Stimulated activated CD4-positive, alpha-beta T cell treated with anti-CD3 and anti-CD28 coated beads, TNF-alpha, amount 100 ng/mL, for 4 hours (primary cell): ENCODE measurements around the gene ARHGAP42.
"Not testable (repeated sequence)": the region's sequence is repeated elsewhere in the genome, so short reads cannot be mapped to it uniquely, and the experiment has no call there.

Source experiments
- DNase-seq, 3 experiments: peaks; one replicate each; pipeline ENCODE4 v3.0.0-alpha.2; 2020; ENCODE audit warnings: low read depth in 3 of 3

ARHGAP42 gene

GRCh38 chr11:100965346-100965745 is 278.3 kb downstream of the ARHGAP42 start:
- DNase-seq, result no peak

DNA sequence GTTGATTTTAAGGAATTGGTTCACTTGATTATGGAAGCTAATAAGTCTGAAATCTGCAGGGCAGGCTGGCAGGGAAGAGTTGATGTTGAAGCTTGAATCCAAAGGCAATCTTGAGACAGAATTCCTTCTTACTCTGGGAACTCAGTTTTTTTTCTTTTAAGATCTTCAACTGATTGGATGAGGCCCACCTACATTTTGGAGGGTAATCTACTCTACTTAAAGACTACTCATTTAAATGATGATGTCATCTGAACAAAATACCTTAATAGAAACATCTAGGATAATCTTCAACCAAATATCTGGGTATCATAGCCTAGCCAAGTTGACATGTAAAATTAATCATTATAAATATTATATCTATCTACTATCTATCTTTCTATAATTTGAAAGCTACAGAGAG is 279.3 kb downstream of the ARHGAP42 start:
- DNase-seq, result no peak

DNA sequence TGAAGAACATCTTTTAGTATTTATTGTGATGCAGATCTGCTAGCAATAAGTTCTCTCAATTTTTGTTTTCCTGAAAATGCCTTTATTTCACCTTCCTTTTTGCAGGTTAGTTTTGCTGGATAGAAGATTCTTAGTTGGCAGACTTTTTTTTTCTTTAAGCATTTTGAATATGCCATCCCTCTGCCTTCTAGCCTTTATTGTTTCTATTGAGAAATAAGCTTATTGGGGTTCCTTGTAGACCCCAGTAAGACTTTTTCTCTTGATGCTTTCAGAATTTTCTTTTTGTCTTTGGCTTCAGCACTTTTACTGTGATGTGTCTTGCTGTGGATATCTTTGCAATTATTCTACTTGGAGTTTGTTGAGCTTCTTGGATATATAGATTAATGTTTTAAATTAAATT is 281.9 kb downstream of the ARHGAP42 start:
- no peak for DNase-seq

- DNase-seq, result no peak
These were observed 283.4 kb downstream of the ARHGAP42 start for GRCh38 chr11:100970283-100971164.

DNA sequence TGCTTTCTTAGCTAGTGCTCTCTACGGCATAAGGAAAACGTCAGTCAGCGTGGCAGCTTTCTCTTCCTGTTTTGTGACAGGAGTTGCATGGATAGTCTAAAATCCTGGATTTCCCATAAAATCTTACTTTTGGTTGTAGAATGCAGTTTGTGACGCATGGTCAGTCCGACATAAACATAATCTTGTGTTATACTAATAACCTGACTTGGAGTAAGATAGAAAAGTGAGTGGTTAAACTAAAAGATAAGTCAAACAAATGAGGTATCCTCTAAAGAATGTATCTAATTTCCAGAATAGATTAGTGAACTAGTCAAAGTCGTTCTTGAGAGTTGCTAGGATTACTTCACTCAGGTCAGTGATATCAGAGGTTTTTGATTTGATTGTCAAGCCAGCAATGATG is 285.0 kb downstream of the ARHGAP42 start:
- no peak for DNase-seq

DNA sequence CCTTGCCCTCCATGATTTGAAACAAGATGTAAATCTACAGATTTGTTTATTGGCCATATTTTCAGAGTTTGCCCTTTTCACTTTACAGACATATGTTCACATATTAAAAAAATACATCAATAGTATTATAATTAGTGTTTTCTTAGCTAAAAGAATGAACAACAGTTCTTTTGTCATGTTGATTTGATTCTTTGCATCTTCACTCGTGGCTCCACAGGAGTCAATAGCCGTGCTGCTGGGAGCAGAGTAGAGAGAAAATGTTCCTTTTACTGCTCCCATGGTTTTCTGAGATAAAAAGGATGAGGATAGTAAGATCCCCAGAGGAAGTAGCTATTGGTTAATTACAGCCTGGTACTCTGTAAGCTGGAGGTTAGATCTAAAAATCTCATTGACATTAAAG is 291.4 kb downstream of the ARHGAP42 start:
- DNase-seq, result no peak

DNA sequence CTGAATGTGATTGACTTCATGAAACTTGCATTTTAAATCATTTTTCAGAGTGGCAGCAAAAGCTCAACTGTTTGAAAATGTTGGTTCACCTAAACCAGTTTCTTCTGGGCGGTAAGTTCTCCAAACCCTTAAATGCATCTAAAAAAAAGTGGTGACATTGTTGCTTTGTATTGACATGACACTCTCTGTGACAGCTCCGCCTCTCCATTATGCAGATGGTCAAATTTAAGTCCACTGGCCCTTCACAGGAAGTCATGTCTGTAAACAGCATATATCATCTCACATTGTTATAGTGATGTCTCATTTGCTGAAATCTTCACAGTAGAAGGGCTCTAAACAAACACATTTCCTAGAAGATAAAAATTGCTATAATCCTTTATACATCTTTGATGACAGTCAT is 291.9 kb downstream of the ARHGAP42 start:
- DNase-seq, result no peak

DNA sequence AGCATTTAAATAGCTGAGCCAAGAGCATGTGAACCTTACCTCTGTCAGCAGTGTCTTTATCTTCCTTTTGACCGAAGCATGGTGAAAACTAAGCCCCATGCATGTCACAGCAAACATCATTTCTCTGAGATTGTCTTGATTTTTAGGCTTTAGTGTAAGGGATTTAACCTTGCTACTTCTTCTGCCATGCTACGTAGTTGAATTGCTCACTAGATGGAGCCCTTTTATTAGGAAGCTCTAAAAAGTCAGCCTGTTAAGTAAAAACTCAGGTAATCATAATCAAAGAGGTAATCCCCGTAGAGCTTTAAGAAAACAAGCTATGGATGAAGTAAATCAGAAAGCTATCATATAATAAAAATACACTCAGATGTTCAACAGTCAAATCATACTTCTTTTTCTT is 293.1 kb downstream of the ARHGAP42 start:
- no peak for DNase-seq

GRCh38 chr11:100981196-100981824 is 294.2 kb downstream of the ARHGAP42 start:
- no peak for DNase-seq

DNA sequence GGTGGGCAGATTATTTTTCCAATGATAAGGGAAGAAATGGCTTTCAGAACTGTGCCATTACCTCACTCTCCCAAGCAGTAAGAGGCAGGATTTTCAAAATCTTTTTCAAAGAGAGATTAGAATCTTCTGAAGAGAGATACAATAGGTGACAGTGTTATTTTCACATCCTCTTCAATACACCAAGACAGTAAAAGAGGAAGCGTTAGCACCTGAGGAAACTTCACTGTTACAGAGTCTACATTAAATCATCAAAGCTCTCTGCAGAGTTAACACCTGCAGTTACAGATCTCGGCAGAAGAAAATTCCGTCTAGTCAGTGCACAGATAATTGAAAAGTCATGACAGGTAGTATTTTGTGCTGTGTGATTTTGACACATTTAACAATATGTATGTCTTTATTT is 297.6 kb downstream of the ARHGAP42 start:
- DNase-seq, result no peak

DNA sequence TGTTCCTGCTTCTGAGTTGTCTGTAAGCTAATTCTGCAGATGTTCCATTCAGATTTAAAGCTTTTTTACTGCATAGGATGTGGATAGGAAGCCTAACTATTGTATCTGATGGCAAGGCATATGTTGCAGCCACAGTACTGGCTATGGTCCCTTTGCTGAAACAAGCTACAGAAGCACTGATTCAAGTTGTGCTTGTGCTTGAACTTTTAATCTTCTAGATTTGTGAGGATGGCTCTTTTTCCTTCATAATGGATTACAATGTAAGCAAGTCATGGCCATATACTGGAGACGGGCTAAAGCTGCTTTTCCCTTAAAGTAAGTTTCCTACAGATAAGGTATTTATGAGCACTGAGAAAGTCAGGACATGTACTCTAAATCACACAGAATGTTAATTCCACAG is 303.8 kb downstream of the ARHGAP42 start:
- no peak for DNase-seq

GRCh38 chr11:100991541-100991940 is 304.5 kb downstream of the ARHGAP42 start:
- no peak for DNase-seq

GRCh38 chr11:100994966-100995365 is 307.9 kb downstream of the ARHGAP42 start:
- DNase-seq, result no peak

- DNase-seq, result no peak
These were observed 312.7 kb downstream of the ARHGAP42 start for GRCh38 chr11:100999756-101000155.

DNA sequence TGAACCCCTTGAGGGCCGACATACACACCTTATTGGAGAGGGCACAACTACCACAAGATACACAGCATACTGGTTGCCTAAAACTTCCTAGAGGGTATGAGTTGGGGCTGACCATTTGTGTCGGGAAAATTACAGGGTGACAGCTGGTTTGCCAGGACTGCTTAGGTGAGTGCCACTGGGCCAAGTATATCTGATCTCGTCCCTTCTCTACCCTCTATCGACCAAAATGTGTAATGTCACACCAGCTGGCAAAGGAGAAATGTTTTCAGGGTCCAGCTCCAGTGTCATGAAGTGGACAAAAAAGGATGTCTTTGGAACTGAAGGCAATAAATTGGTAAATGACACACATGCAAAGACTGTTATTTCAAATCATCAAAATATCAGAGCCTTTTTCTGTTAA is 316.4 kb downstream of the ARHGAP42 start:
- DNase-seq, result no peak

GRCh38 chr11:101008961-101009689 is 322.0 kb downstream of the ARHGAP42 start:
- no peak for DNase-seq

DNA sequence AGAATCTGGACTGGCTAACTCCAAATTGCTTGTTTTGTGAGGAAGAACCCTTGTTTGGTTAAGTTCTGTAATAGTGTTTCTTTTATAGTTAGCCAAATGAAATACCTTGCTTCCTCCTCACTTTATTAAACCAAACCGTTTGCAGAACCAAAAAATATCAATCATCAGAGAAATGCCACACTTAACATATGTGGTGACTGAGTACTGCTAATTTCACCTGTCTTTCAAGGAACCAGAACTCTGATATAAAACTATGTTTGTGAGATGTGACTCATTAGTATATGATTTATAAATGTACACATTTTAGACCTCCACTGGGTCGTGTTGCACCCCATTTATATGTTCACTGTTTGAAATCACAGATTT is 322.6 kb downstream of the ARHGAP42 start:
- no peak for DNase-seq

GRCh38 chr11:101010899-101011298 is 323.8 kb downstream of the ARHGAP42 start:
- DNase-seq, result no peak

DNA sequence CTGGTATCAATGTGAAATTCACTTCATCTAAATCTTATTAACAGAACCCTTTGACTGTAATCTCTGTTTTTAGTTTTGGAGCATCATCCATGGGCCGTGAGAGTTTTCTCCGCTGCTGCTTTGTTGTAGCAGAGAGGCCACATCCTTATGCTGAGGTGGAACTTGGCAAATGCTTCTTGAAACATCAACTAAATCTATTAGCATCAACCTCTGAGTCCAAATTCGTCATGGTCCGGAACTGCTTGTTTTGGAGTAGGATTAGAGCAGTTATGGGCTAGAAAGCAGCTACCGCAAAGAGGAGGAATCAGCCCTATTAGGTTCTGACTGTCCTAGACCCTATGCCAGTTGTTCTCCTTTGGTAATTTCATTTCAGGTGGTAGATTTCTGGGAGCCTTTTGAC is 324.8 kb downstream of the ARHGAP42 start:
- DNase-seq, result no peak

- DNase-seq, result not testable (repeated sequence)
These were observed 326.6 kb downstream of the ARHGAP42 start for GRCh38 chr11:101013702-101014101.

DNA sequence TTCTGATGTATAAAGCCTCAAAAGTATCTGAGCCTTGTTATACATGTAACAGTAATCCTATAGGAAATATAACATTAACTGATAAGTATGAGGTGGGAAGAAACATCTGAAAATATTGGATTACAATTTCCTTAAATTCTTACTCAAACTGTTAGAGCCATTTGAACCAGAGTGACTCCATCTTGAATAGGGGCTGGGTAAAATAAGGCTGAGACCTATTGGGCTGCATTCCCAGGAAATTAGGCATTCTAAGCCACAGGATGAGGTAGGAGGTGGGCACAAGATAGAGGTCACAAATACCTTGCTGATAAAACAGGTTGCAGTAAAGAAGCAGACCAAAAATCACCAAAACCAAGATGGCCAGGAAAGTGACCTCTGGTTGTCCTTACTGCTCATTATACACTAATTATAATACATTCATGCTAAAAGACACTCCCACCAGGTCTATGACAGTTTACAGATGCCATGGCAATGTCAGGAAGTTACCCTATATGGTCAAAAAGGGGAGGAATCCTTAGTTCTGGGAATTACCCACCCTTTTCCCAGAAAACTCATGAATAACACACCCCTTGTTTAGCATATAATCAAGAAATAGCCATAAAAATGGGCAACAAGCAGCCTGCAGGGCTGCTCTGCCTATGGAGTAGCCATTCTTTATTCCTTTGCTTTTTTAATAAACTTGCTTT is 327.7 kb downstream of the ARHGAP42 start:
- no peak for DNase-seq

DNA sequence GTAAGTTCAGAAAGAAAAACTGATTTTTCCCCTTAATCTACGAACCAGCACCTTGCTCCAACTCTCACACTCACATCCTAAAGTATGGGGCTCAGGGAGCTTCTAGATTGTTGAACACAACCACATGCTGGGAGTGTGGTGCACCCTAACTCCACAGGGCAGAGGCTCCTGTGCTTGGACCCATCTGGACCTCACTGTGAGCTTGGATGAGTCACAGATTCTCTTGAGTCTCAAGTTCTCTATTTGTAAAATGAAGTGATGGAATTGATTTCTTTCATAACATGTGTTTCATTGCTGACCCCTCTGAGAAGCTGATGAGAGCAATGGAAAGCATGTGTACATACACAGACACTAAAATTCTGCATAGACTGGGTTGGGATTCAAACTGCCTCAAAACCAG is 332.8 kb downstream of the ARHGAP42 start:
- no peak for DNase-seq
